ENCODE results near the gene SORCS1.

Gene SORCS1

GRCh38 chr10:106716381-106716780, 448.1 kb downstream of the SORCS1 start:
- no peak for DNase-seq

- no peak for DNase-seq
Measured at GRCh38 chr10:106714734-106715555, 449.6 kb downstream of the SORCS1 start.

GRCh38 chr10:106713846-106714245, 450.7 kb downstream of the SORCS1 start:
- no peak for DNase-seq

GRCh38 chr10:106712988-106713387, 451.5 kb downstream of the SORCS1 start:
- no peak for DNase-seq

GRCh38 chr10:106711313-106711906, 453.1 kb downstream of the SORCS1 start:
- DNase-seq = peak; percentile 72

- no peak for DNase-seq
Measured at GRCh38 chr10:106708506-106708905, 456.0 kb downstream of the SORCS1 start.

- no peak for DNase-seq
Measured at GRCh38 chr10:106707657-106708056, 456.8 kb downstream of the SORCS1 start.

GRCh38 chr10:106706127-106706526, 458.4 kb downstream of the SORCS1 start:
- DNase-seq = no peak

GRCh38 chr10:106705681-106706100, 458.8 kb downstream of the SORCS1 start:
- DNase-seq = peak; percentile 49

GRCh38 chr10:106696239-106696638, 468.3 kb downstream of the SORCS1 start:
- no peak for DNase-seq

- no peak for DNase-seq
Measured at GRCh38 chr10:106694696-106695095, 469.8 kb downstream of the SORCS1 start.

GRCh38 chr10:106682175-106682574, 482.3 kb downstream of the SORCS1 start:
- DNase-seq = no peak

GRCh38 chr10:106680061-106680460, 484.4 kb downstream of the SORCS1 start:
- no peak for DNase-seq

GRCh38 chr10:106679314-106679713, 485.2 kb downstream of the SORCS1 start:
- no peak for DNase-seq

- no peak for DNase-seq
Measured at GRCh38 chr10:106672517-106673175, 491.9 kb downstream of the SORCS1 start.

GRCh38 chr10:106661767-106662140, 502.8 kb downstream of the SORCS1 start:
- DNase-seq = no peak

GRCh38 chr10:106661133-106661766, 503.3 kb downstream of the SORCS1 start:
- no peak for DNase-seq

- DNase-seq = no peak
Measured at GRCh38 chr10:106660550-106660949, 504.0 kb downstream of the SORCS1 start.

- no peak for DNase-seq
Measured at GRCh38 chr10:106655636-106656035, 508.9 kb downstream of the SORCS1 start.

GRCh38 chr10:106655165-106655564, 509.3 kb downstream of the SORCS1 start:
- DNase-seq = no peak

GRCh38 chr10:106652279-106652678, 512.2 kb downstream of the SORCS1 start:
- no peak for DNase-seq

GRCh38 chr10:106648534-106649481, 515.7 kb downstream of the SORCS1 start:
- DNase-seq = no peak

Data from stimulated activated CD8-positive, alpha-beta memory T cell treated with anti-CD3 and anti-CD28 coated beads, Interleukin-4, amount 100 ng/mL, for 48 hours (primary cell).